Tibial nerve (tissue), 4 donors: ENCODE measurements around the gene MET. TPM values are rescaled to one million over a fixed set of nuclear protein-coding genes. Genes with fewer than 3 reads are reported as not detected.
A peak's percentile ranks its signal among the peaks of the same experiment; 100 is the strongest.

Source experiments
- DNase-seq, 2 donors: peaks; one replicate each; pipeline ENCODE4 v3.0.0-alpha.2; 2019; ENCODE audit warnings: low spot score in 2 of 2
- H3K27ac ChIP-seq, 4 donors: fragments of 200-600 bp; sonication (generic) in 3 of 4; one replicate each; pipeline ENCODE4 v1.5.1; 2017 to 2019; ENCODE audit warnings: mild to moderate bottlenecking in 1 of 4
- H3K27me3 ChIP-seq, 2 donors: fragments of 200-600 bp; sonication (generic) in 1 of 2; one replicate each; pipeline versions ENCODE4 v1.5.1 to v1.6.0; 2017 to 2019
- H3K36me3 ChIP-seq, 3 donors: fragments of 200-600 bp; sonication (generic); one replicate each; pipeline ENCODE4 v1.5.1; 2018 to 2019
- H3K4me1 ChIP-seq, 4 donors: fragments of 200-600 bp; sonication (generic) in 3 of 4; one replicate each; pipeline ENCODE4 v1.5.1; 2017 to 2019
- H3K4me3 ChIP-seq, 4 donors: fragments of 200-600 bp; sonication (generic) in 3 of 4; one replicate each; pipeline ENCODE4 v1.5.1; 2017 to 2019; ENCODE audit warnings: mild to moderate bottlenecking in 1 of 4, moderate library complexity in 1 of 4
- H3K9me3 ChIP-seq, 4 donors: fragments of 200-600 bp; sonication (generic) in 3 of 4; one replicate each; pipeline ENCODE4 v1.5.1; 2017 to 2019
- EP300 ChIP-seq, 2 donors: sonication (generic); formaldehyde crosslinking; IDR thresholded peaks; one replicate each; pipeline ENCODE4 v1.6.1; 2017; ENCODE audit warnings: antibody characterized with exemption in 2 of 2, mild to moderate bottlenecking in 1 of 2
- POLR2A ChIP-seq, 2 donors: fragments of 450-650 bp; IDR thresholded peaks; one replicate each; pipeline ENCODE4 v1.6.1; 2017; ENCODE audit warnings: antibody characterized with exemption in 2 of 2, mild to moderate bottlenecking in 2 of 2, moderate library complexity in 2 of 2
- WGBS, 2 donors: methylation state at CpG; one replicate each; pipeline ENCODE4 v1.1.5; 2018; 5-methylcytosine and 5-hydroxymethylcytosine counted together
- total RNA-seq, 4 donors: library from RNA; depleted of rRNA; stranded (reverse); fragments of >200 nt; gene quantifications; one replicate each; pipeline ENCODE4 v1.1.0, GENCODE V29; 2016
- TF ChIP-seq, protein P1 (sequence below), 5 experiments: fragments of 200-600 bp in 3 of 5; fragments of 450-650 bp in 2 of 5; sonication (generic) in 3 of 5; IDR thresholded peaks; one replicate each; pipeline ENCODE4 v1.5.1; 2016 to 2019; ENCODE audit warnings: antibody characterized with exemption in 5 of 5, mild to moderate bottlenecking in 3 of 5, moderate library complexity in 2 of 5

The MET gene
- total RNA-seq, 4 donors from 2014 or later: 22.6 to 49.8 (median 37.1) TPM

- DNase-seq: no peak
- H3K9me3 ChIP-seq: no peaks in the 10 kb centered on the region
- peaks cover 0 to 17% (median 0%) of the 10 kb centered on the region in 3 donors for H3K36me3 ChIP-seq
- no peak overlapping the region for H3K4me3 ChIP-seq
- 80 to 85% methylated on average over 5 of the region's 5 CpGs for WGBS, 2 donors
- TF ChIP-seq POLR2A (IDR thresholded peaks at IDR 0.05): no peak
- no peak for TF ChIP-seq EP300 (IDR thresholded peaks at IDR 0.05)
- TF ChIP-seq, protein P1, sequence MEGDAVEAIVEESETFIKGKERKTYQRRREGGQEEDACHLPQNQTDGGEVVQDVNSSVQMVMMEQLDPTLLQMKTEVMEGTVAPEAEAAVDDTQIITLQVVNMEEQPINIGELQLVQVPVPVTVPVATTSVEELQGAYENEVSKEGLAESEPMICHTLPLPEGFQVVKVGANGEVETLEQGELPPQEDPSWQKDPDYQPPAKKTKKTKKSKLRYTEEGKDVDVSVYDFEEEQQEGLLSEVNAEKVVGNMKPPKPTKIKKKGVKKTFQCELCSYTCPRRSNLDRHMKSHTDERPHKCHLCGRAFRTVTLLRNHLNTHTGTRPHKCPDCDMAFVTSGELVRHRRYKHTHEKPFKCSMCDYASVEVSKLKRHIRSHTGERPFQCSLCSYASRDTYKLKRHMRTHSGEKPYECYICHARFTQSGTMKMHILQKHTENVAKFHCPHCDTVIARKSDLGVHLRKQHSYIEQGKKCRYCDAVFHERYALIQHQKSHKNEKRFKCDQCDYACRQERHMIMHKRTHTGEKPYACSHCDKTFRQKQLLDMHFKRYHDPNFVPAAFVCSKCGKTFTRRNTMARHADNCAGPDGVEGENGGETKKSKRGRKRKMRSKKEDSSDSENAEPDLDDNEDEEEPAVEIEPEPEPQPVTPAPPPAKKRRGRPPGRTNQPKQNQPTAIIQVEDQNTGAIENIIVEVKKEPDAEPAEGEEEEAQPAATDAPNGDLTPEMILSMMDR (IDR thresholded peaks at IDR 0.05): no peak
- H3K27ac ChIP-seq: peak overlapping the region in 2 of 4 donors; percentile 29 to 52
- H3K4me1 ChIP-seq: peaks cover 0 to 14% (median 0%) of the 10 kb centered on the region in 4 donors
- no peaks in the 10 kb centered on the region for H3K27me3 ChIP-seq
Observed at GRCh38 chr7:116793795-116794340, 121.9 kb downstream of the MET start.

GRCh38 chr7:116796471-116796870 is 124.5 kb downstream of the MET start:
- TF ChIP-seq EP300 (IDR thresholded peaks at IDR 0.05): no peak
- TF ChIP-seq, protein P1 (IDR thresholded peaks at IDR 0.05): no peak
- Histone ChIP-seq H3K36me3 (peaks cover 0 to 17% (median 0%) of the 10 kb centered on the region in 3 donors), H3K27me3 (no peaks in the 10 kb centered on the region), H3K4me3 (no peak overlapping the region), H3K27ac (peak overlapping the region in 2 of 4 donors; percentile 16 to 29), H3K9me3 (no peaks in the 10 kb centered on the region), H3K4me1 (peaks cover 0 to 17% (median 0%) of the 10 kb centered on the region in 4 donors)
- WGBS, 2 donors: 96% methylated on average over 5 of the region's 5 CpGs
- DNase-seq: no peak

GRCh38 chr7:116797612-116798011 is 125.6 kb downstream of the MET start:
- no peaks in the 10 kb centered on the region for H3K27me3 ChIP-seq
- WGBS, 2 donors: 25 to 28% methylated on average over 2 of the region's 2 CpGs
- DNase-seq: no peak
- TF ChIP-seq EP300 (IDR thresholded peaks at IDR 0.05) (no peak), POLR2A (IDR thresholded peaks at IDR 0.05) (no peak)
- TF ChIP-seq, protein P1 (IDR thresholded peaks at IDR 0.05): no peak
- H3K4me1 ChIP-seq: peaks cover 0 to 27% (median 0%) of the 10 kb centered on the region in 4 donors
- peaks cover 0 to 17% (median 0%) of the 10 kb centered on the region in 3 donors for H3K36me3 ChIP-seq
- no peak overlapping the region for H3K4me3 ChIP-seq
- peak overlapping the region in 3 of 4 donors; percentile 12 to 69 (median 27) for H3K27ac ChIP-seq
- H3K9me3 ChIP-seq: no peaks in the 10 kb centered on the region

GRCh38 chr7:116798232-116798631 is 126.2 kb downstream of the MET start:
- no peaks in the 10 kb centered on the region for H3K9me3 ChIP-seq
- peak overlapping the region in 3 of 4 donors; percentile 12 to 69 (median 27) for H3K27ac ChIP-seq
- TF ChIP-seq, protein P1 (IDR thresholded peaks at IDR 0.05): no peak
- TF ChIP-seq EP300 (IDR thresholded peaks at IDR 0.05) (no peak), POLR2A (IDR thresholded peaks at IDR 0.05) (no peak)
- 68 to 90% methylated on average over 3 of the region's 3 CpGs for WGBS, 2 donors
- no peak overlapping the region for H3K4me3 ChIP-seq
- peaks cover 0 to 33% (median 0%) of the 10 kb centered on the region in 4 donors for H3K4me1 ChIP-seq
- no peaks in the 10 kb centered on the region for H3K27me3 ChIP-seq
- peaks cover 0 to 12% (median 0%) of the 10 kb centered on the region in 3 donors for H3K36me3 ChIP-seq
- no peak for DNase-seq

GRCh38 chr7:116799916-116800315 is 127.9 kb downstream of the MET start:
- Histone ChIP-seq H3K9me3 (no peaks in the 10 kb centered on the region), H3K36me3 (peaks cover 0 to 12% (median 0%) of the 10 kb centered on the region in 3 donors), H3K27ac (peak overlapping the region in 1 of 4 donors; percentile 9), H3K4me3 (no peak overlapping the region), H3K4me1 (peaks cover 0 to 50% (median 5%) of the 10 kb centered on the region in 4 donors), H3K27me3 (no peaks in the 10 kb centered on the region)
- TF ChIP-seq, protein P1 (IDR thresholded peaks at IDR 0.05): no peak
- no peak for TF ChIP-seq POLR2A (IDR thresholded peaks at IDR 0.05)
- TF ChIP-seq EP300 (IDR thresholded peaks at IDR 0.05): no peak
- DNase-seq: no peak
